ENCODE measurements around the gene SAXO1.

The SAXO1 gene

DNA sequence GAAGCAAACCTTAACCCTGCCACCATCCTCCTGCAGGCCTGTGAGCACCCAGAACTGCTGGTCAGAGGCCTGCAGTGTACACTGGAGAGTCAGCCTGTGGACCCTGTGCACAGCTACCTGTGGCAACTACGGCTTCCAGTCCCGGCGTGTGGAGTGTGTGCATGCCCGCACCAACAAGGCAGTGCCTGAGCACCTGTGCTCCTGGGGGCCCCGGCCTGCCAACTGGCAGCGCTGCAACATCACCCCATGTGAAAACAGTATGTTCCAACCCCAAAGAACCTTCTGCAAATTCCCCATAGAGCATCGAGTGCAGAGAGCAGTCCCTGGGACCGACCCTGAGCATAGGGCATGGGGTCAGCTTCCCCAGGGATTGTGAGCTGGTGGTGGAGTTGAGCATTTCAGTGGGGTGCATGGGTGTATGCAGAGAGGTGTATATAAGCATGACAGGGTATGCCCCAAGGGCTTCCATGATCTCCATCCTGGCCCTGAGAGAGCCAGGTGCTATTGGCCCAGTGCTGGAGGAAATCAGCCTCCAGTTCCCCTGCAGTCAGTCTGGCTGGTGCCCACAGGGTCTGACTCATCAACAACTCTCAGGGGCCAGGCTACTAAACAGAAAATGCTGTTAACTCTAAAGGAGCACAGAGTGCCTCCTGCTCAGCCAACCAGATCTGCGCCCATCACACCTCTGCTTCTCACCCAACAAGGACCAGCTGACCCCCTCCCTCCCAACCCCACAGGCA is 126.2 kb downstream of the SAXO1 start:
- Mint-ChIP-seq H3K4me3 (no peak overlapping the region), H3K27me3 (peaks cover 14% of the 10 kb centered on the region), H3K4me1 (peaks cover 3% of the 10 kb centered on the region), H3K9me3 (peaks cover 3% of the 10 kb centered on the region), H3K27ac (no peak overlapping the region), H3K36me3 (no peaks in the 10 kb centered on the region)
- DNase-seq (ENCODE audit: low spot score in 2 of 2) = no peak
- ATAC-seq (ENCODE audit: low read depth) = no peak

DNA sequence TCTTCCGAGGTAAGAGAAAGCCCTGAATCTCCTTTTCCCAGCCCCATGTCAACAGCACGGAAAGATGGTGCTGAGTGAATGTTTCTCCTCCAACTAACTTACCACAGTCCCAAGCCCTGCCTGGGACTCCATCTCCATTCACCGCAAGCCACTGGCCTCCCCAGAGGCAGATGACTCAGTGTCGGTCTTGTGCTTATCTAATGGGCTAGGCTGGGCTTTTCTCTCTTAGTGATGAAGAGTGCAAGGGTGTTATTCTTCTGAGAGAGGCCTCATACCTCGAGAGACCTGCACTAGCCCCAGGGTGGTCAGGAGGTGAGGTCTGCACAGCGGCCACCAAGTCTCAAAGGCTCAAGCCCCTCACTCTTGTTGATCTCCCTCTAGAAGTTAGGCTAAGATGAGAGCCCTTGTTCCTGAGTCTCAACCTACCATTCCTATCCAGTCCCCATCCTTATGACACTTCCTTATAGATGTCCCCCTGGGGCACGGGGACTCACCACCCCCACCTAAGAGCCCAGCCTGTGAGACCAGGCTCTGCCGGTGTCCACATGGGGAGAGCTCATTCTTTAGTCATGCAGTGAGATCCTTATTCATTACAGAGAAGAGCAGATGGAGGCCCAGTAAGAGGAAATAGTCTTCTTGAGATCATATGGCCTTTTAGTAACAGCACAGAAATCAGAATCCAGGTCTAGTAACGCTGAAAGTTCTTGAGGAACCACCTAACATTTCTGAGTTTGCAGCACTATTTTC is 127.0 kb downstream of the SAXO1 start:
- Mint-ChIP-seq H3K4me3 (no peak overlapping the region), H3K9me3 (peaks cover 5% of the 10 kb centered on the region), H3K36me3 (no peaks in the 10 kb centered on the region), H3K4me1 (peaks cover 3% of the 10 kb centered on the region), H3K27ac (no peak overlapping the region), H3K27me3 (peaks cover 13% of the 10 kb centered on the region)
- ATAC-seq (ENCODE audit: low read depth) (no peak), DNase-seq (ENCODE audit: low spot score in 2 of 2) (no peak)

DNA sequence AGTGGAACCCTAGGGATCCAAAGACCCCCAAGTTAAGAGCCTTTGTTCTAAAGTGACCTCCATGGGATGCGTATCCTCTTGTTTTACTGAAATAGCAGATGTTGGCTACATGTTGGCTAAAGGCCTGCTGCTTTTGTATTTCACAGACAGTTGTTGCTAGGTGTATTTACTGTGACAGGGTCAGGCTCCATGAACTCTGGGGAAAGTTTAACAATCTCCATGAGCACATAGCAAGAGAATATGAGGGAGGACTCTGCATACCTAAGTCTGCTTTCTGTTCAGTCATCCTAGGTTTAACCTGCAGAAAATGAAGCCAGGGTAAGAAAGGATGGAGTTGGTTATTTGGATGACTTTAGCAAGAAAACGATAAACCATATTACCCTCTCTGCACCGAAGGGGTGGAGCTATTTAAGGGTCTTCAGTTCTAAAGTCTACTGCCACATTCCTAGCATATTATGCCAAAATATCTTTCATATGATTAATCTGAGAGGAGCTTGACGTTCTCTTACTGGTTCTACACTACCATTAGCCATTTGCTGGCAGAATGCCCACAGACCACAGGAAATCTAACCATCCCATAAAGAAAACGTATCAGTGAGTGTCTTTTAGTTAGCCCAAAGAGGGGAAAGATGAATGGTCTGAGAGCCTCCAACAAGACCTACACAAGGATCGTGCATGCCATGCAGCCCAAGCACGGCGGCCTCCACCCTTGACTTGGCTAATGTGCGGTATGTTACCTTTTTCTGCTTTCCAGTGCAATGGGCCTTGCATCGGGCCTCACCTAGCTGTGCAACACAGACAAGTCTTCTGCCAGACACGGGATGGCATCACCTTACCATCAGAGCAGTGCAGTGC is 127.8 kb downstream of the SAXO1 start:
- Mint-ChIP-seq H3K27ac (no peak overlapping the region), H3K9me3 (peaks cover 7% of the 10 kb centered on the region), H3K4me1 (peaks cover 3% of the 10 kb centered on the region), H3K27me3 (peaks cover 12% of the 10 kb centered on the region), H3K36me3 (no peaks in the 10 kb centered on the region), H3K4me3 (no peak overlapping the region)
- DNase-seq (ENCODE audit: low spot score in 2 of 2) = no peak
- no peak for ATAC-seq (ENCODE audit: low read depth)

DNA sequence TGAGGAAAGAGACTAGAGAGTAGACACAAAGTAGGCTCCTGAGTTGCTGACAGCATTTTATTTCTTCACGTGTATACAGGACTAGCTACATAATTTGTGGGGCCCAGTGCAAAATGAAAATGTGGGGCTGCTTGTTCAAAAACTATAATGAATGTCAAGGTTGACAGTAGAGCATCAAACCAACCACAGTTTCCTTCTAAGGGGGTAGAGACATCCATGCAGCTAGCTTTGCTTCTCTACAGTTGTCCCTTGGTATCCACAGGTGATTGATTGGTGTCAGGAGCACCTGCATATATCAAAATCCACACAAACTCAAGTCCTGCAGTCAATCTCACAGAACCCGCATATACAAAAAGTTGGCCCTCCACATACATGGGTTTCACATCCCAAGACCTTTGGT is 129.6 kb downstream of the SAXO1 start:
- no peak for DNase-seq (ENCODE audit: low spot score in 2 of 2)
- peaks cover 10% of the 10 kb centered on the region for H3K27me3 Mint-ChIP-seq
- no peak overlapping the region for H3K27ac Mint-ChIP-seq
- peaks cover 3% of the 10 kb centered on the region for H3K4me1 Mint-ChIP-seq
- H3K36me3 Mint-ChIP-seq = no peaks in the 10 kb centered on the region
- peaks cover 7% of the 10 kb centered on the region for H3K9me3 Mint-ChIP-seq
- ATAC-seq (ENCODE audit: low read depth) = no peak
- H3K4me3 Mint-ChIP-seq = no peak overlapping the region

DNA sequence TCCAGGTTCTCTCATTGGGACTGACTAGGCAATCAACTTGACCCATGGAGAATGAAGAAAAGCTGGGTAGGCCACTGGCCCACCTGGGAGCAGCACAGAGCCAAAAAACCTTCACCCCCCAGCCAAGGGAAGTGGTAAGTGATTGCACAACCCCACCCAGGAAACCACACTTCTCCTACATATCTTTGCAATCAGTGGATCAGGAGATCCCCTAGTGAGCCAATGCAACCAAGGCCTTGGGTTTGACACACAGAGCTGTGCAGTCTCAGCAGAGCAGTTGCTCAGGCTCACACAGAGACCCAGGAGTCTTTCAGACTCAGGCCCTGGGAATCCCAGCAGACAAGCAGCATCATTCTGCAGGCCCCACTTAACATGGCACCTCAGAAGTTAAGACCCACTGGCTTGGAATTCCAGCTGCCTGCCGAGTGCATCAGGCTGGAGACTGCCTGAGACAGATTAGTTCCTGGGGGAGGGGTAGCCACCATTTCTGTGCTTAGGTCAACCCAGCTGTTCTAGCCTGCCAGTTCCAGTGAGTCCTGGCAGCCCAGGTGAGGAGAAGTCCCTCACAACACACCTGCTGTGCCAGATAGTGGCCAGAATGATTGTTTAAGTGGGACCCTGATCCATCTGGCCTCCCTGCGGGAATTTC is 136.4 kb downstream of the SAXO1 start:
- Mint-ChIP-seq H3K4me1 (no peaks in the 10 kb centered on the region), H3K4me3 (no peak overlapping the region), H3K9me3 (peaks cover 13% of the 10 kb centered on the region), H3K27me3 (peaks cover 2% of the 10 kb centered on the region), H3K27ac (no peak overlapping the region), H3K36me3 (peaks cover 2% of the 10 kb centered on the region)
- no peak for DNase-seq (ENCODE audit: low spot score in 2 of 2)
- ATAC-seq (ENCODE audit: low read depth) = no peak

DNA sequence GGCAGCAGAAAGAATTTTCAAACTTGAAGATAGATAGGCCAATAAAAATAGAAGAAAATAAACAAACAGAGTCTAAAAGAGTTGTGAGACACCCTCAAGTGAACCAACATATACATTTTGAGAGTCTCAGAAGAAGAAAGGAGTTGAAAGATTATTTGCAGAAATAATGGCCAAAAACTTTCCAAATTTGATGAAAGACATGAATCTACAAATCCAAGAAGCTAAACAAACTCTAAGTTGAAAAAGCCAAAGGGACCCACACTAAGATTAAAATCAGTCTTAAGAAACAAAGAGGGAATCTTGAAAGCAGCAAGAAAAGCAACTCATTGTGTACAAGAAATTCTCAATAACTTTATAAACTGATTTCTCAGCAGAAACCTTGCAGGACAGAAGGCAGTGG is 137.0 kb downstream of the SAXO1 start:
- Mint-ChIP-seq H3K4me3 (no peak overlapping the region), H3K36me3 (peaks cover 2% of the 10 kb centered on the region), H3K4me1 (no peaks in the 10 kb centered on the region), H3K27me3 (peaks cover 2% of the 10 kb centered on the region), H3K27ac (no peak overlapping the region), H3K9me3 (peaks cover 11% of the 10 kb centered on the region)
- ATAC-seq (ENCODE audit: low read depth) (no peak), DNase-seq (ENCODE audit: low spot score in 2 of 2) (no peak)

DNA sequence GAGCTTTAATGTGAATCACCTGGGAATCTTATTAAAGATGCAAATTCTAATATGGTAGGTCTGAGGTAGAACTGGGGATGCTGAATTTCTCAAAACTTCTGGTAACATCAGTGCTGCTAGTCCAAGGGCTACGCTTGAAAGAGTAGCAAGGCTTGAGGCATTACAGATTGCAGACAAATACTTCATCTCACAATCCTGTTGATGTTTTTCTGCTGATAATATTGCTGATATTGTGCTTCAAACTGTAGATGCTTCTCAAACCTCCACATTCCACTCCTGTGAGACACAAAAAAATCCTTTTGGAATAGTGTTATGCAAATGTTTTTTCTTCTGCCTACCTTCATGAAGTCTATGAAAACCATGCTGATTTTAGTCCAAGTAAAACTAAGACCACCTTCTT is 139.5 kb downstream of the SAXO1 start:
- Mint-ChIP-seq H3K36me3 (peaks cover 2% of the 10 kb centered on the region), H3K27ac (no peak overlapping the region), H3K4me3 (no peak overlapping the region), H3K9me3 (peaks cover 9% of the 10 kb centered on the region), H3K27me3 (peaks cover 7% of the 10 kb centered on the region), H3K4me1 (no peaks in the 10 kb centered on the region)
- ATAC-seq (ENCODE audit: low read depth) (no peak), DNase-seq (ENCODE audit: low spot score in 2 of 2) (no peak)

DNA sequence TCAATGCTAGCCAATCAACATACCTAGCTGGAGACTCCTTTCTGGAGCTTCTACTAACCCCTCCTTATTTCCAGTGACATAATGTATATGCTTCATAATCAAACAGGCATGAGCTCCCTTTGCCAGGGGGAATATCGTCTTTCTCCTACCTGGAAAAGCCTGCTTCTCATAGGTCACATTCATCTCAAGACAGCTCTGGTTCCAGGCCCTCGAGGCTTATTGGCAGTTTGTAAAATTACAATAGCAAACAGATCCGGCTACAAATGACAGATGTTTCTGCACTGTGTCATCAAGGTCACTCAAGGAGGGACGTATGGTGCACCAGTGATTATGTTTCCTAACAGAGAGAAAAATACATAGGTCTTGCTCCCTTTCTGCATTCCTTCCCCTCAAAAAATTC is 140.0 kb downstream of the SAXO1 start:
- ATAC-seq (ENCODE audit: low read depth) (no peak), DNase-seq (ENCODE audit: low spot score in 2 of 2) (no peak)
- H3K9me3 Mint-ChIP-seq = peaks cover 7% of the 10 kb centered on the region
- no peak overlapping the region for H3K4me3 Mint-ChIP-seq
- no peaks in the 10 kb centered on the region for H3K4me1 Mint-ChIP-seq
- no peak overlapping the region for H3K27ac Mint-ChIP-seq
- peaks cover 2% of the 10 kb centered on the region for H3K36me3 Mint-ChIP-seq
- H3K27me3 Mint-ChIP-seq = peaks cover 7% of the 10 kb centered on the region

DNA sequence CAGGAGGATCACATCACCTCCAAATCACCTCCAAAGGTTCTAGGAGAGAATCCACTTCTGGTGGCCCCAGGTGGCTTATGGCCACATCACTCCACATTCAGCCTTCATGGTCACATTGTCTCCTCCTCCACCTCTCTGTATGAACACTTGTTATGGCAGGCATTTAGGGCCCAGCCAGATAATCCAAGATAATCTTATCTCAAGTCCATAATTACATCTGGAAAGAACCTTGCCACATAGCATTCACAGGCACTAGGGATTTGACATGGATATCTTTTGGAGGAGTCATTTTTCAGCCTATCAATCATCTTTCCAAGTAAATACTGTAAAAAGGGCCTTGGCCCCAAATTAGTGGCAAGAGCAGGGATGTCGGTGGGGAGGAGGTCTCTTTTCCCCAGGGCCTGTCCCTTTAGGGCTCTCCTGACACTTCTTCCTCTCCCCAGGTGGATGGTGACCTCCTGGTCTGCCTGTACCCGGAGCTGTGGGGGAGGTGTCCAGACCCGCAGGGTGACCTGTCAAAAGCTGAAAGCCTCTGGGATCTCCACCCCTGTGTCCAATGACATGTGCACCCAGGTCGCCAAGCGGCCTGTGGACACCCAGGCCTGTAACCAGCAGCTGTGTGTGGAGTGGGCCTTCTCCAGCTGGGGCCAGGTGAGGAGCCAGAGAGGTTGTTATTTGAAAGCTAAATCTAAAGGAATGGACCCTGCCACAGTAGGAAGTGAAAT is 140.9 kb downstream of the SAXO1 start:
- ATAC-seq (ENCODE audit: low read depth) = no peak
- peaks cover 2% of the 10 kb centered on the region for H3K36me3 Mint-ChIP-seq

DNA sequence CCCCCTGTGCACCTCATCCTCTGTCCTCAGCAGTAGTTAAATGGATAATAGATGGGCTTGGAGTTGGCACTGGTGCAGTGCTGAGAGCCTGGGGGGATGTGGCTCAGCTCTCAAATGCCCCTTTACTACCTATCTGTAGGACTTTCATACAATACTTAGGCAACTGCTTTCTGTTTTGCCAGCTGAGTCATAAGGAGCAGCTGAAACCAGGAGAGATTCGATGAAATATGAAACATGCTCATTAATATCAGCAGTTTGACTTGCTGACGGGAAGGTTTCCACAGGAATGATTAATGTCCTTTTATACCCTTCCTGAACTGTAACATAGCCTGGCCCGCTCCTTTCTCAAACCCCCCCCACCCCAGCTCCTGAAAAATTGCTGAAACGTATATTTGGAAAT is 142.6 kb downstream of the SAXO1 start:
- no peak overlapping the region for H3K4me3 Mint-ChIP-seq
- no peaks in the 10 kb centered on the region for H3K4me1 Mint-ChIP-seq
- H3K9me3 Mint-ChIP-seq = peaks cover 5% of the 10 kb centered on the region
- H3K36me3 Mint-ChIP-seq = peaks cover 2% of the 10 kb centered on the region
- peaks cover 7% of the 10 kb centered on the region for H3K27me3 Mint-ChIP-seq
- ATAC-seq (ENCODE audit: low read depth) (no peak), DNase-seq (ENCODE audit: low spot score in 2 of 2) (no peak)
- H3K27ac Mint-ChIP-seq = no peak overlapping the region

More for the DNA sequence above, 140.9 kb downstream of the SAXO1 start:
- peaks cover 7% of the 10 kb centered on the region for H3K9me3 Mint-ChIP-seq
- no peak overlapping the region for H3K27ac Mint-ChIP-seq
- no peaks in the 10 kb centered on the region for H3K4me1 Mint-ChIP-seq
- no peak for DNase-seq (ENCODE audit: low spot score in 2 of 2)
- H3K4me3 Mint-ChIP-seq = no peak overlapping the region
- peaks cover 7% of the 10 kb centered on the region for H3K27me3 Mint-ChIP-seq

DNA sequence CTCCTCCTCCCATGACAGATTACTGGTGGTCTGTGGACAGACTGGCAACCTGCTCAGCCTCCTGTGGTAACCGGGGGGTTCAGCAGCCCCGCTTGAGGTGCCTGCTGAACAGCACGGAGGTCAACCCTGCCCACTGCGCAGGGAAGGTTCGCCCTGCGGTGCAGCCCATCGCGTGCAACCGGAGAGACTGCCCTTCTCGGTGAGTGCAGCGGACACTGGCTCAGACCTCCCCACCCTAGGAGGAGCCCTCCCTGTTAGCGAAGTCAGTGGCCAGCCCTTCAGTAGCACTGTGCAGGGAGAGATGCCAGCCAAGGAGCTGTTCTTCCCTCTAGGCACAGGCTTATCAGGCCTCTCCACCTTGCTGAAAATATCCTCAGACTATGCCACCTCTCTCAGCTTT is 143.5 kb downstream of the SAXO1 start:
- Mint-ChIP-seq H3K4me1 (no peaks in the 10 kb centered on the region), H3K27ac (no peak overlapping the region), H3K27me3 (peaks cover 6% of the 10 kb centered on the region), H3K9me3 (peaks cover 3% of the 10 kb centered on the region), H3K4me3 (no peak overlapping the region), H3K36me3 (peaks cover under 1% of the 10 kb centered on the region)
- no peak for DNase-seq (ENCODE audit: low spot score in 2 of 2)
- ATAC-seq (ENCODE audit: low read depth) = no peak

DNA sequence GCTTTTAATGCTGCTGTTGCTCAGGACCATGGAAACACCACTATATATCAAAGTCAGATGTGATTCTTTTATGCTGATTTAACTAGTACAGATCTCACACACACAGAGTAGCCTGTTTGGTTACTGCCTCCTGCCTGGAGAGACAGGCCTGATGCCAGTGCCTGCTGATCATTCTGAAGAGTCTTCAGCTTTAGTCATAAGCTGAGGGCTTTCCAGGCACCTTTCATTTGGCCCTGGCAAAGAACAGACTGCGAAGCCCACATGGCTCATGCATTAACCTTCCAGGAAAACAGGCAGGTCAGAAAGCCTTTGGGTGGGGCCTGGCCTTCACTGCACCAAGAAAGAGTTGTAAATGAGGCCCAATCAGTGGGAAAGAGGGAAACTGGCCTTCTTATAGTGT is 144.7 kb downstream of the SAXO1 start:
- ATAC-seq (ENCODE audit: low read depth) (no peak), DNase-seq (ENCODE audit: low spot score in 2 of 2) (no peak)
- H3K27me3 Mint-ChIP-seq = peaks cover 5% of the 10 kb centered on the region
- H3K9me3 Mint-ChIP-seq = peaks cover 4% of the 10 kb centered on the region
- H3K4me3 Mint-ChIP-seq = no peak overlapping the region
- no peaks in the 10 kb centered on the region for H3K4me1 Mint-ChIP-seq
- H3K36me3 Mint-ChIP-seq = no peaks in the 10 kb centered on the region
- H3K27ac Mint-ChIP-seq = no peak overlapping the region

DNA sequence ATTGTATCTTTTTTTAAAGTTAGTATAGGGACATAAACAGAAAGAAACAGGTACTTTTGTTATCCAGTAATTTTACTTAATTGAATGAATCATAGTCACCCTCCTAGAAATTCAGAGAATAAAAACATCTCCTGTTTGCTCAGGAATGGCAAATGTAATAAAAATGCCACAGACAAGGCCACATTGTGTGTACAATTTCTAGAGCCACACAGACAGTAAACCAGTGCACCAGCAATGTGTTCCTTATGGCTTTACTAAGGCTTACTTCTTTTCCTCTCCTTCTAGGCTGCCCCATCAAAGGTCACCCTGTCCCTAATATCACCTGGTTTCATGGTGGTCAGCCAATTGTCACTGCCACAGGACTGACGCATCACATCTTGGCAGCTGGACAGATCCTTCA is 145.5 kb downstream of the SAXO1 start:
- no peak overlapping the region for H3K4me3 Mint-ChIP-seq
- no peaks in the 10 kb centered on the region for H3K36me3 Mint-ChIP-seq
- DNase-seq (ENCODE audit: low spot score in 2 of 2) (no peak), ATAC-seq (ENCODE audit: low read depth) (no peak)
- H3K9me3 Mint-ChIP-seq = peaks cover 6% of the 10 kb centered on the region
- H3K4me1 Mint-ChIP-seq = no peaks in the 10 kb centered on the region
- no peak overlapping the region for H3K27ac Mint-ChIP-seq
- peaks cover 5% of the 10 kb centered on the region for H3K27me3 Mint-ChIP-seq

Data from memory B cell (primary cell).